HG03139 (cell line): ENCODE results near the gene ZC3H12A.

Experiments
- ATAC-seq: cut with Tn5 transposase; IDR thresholded peaks from one replicate; pipeline ENCODE4 v1.9.1; 2021; ENCODE audit not compliant: unreplicated experiment

ZC3H12A gene

DNA sequence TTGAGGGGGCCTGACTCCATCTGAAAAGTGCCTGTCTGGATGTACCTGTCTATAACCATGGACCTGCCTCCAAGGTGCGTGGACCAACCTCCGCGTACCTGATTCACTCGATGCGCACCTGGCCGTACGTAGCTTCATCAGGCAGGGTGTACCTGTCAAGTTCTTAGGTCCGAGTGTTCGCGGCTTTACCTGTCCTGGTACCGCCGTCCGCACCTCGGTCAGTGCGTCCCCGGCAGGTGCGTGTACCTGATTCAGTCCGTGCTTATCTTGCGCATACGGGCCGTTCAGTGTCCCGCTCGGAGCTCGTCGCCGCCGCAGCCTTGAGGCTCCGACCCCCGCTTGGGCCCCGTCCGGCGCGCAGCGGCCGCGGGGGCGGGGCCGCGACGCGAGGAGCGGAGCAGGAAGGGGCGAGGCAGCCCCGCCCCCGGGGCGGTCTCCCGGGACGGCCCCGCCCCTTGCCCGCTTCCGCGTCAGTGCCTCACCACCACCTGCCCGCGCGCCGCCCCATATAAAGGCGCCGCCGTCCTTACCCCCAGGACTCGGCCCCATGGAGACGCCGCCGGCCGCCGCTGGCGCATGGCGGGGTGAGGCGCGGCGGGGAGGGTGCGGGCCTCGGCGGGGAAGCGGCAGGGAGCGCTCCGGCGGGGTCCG lies at the start of gene ZC3H12A:
TSS of gene ZC3H12A (plus strand) at position 535 of the 651 bp plus-strand sequence. CDS start 917 bp downstream, outside the sequence.
- ATAC-seq: peak; percentile 53

DNA sequence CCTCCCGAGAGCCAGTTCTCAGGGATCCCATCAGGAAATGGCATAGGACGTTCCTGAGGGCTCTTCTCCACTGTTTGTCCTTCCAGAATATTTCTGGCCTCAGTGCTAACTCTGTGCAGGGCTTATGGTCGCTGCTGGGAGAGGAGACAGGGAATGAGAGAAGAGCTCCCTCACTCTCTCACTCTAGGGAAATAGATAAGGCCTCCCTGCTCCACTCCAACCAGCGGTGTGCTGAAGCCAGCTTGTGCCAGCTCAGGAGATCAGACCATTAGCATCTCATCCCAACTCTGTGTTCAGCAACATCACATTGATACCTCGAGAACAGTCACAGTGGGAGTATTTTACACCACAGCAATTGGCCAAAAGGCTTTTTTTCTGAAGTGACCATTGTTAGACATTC lies 49.2 kb upstream of the ZC3H12A start:
- ATAC-seq: no peak

DNA sequence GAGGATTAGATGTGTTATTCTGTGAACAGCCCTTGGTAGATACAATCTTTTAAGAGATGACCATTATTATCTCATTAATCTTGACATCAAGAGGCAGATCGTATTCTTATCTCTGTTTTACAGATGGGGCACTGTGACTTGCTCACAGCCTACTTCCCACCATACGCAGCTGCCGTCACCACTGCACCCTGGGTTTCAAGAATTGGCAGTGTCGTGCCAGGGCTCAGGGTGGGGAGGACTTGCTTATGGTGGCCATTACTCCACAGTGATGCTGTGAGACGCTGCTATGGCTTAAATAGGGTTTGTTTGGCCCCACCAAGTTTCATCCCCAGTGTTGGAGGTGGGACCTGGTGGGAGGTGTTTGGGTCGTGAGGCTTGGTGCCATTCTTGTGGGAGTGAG lies 45.4 kb upstream of the ZC3H12A start:
- no peak for ATAC-seq

DNA sequence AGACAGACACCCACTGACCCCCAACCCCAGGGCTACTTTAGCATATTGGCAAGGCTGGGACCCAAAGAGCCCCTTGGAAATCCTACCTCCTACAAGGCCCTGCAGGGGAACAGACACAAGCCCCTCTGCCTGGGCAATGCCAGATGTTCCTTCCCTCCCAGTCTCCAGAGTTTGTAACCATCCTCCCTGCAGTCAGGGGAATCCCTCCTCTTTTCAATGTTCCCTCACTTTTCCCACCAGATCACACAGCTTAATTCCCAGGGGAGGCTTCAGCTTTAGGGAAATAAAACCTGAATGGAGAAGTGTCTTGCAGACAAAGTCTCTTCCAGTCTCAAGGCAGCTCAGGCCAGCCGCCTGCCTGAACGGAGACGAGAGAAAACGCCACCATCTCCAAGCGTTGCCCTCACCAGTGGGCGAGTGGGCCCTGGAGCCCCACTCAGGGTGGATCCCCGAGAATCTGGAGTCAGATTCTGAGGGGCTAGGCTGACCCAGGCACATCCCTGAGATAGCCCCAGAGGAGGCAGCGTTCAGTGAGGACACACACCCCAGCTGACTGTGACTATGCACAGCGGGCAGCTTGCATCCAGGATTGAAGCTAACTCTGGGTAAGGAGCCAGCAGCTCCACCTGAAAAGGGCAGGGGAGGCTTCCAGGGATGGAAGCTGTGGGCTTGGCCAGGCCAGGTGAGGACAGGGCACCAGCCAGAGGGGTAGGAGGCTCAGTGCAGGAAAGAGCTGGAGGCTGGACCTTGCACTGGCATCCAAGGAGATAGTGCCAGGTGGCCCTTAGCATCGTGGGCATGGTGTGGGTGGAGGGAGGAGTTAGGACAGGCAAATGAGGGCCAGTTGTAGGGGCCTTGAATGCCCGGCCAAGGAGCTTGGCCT lies 44.0 kb upstream of the ZC3H12A start:
- no peak for ATAC-seq

GRCh38 chr1:37432716-37433115 lies 41.7 kb upstream of the ZC3H12A start:
- ATAC-seq: no peak

GRCh38 chr1:37433171-37433570 lies 41.2 kb upstream of the ZC3H12A start:
- ATAC-seq: no peak

GRCh38 chr1:37434292-37435225 lies 39.8 kb upstream of the ZC3H12A start:
- ATAC-seq: no peak

DNA sequence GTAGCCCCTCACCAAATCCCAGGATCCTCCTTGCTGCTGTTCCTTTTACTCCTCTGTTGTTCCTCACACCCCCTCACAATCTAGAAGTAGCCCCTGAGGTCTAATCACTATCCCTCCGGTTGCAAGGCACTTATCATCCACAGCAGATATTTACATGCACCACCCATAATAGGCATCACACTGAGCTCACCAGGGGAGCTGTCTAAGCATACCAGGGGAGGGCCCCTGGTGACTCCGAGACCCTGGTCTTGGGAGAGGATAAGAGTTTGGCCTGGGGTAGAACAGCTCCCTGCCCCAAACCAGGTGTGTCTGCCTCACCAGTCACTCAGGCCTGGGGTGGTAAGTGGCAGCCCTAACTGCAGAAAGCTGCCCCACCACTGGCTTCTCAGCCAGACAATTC lies 37.3 kb upstream of the ZC3H12A start:
- ATAC-seq: no peak

DNA sequence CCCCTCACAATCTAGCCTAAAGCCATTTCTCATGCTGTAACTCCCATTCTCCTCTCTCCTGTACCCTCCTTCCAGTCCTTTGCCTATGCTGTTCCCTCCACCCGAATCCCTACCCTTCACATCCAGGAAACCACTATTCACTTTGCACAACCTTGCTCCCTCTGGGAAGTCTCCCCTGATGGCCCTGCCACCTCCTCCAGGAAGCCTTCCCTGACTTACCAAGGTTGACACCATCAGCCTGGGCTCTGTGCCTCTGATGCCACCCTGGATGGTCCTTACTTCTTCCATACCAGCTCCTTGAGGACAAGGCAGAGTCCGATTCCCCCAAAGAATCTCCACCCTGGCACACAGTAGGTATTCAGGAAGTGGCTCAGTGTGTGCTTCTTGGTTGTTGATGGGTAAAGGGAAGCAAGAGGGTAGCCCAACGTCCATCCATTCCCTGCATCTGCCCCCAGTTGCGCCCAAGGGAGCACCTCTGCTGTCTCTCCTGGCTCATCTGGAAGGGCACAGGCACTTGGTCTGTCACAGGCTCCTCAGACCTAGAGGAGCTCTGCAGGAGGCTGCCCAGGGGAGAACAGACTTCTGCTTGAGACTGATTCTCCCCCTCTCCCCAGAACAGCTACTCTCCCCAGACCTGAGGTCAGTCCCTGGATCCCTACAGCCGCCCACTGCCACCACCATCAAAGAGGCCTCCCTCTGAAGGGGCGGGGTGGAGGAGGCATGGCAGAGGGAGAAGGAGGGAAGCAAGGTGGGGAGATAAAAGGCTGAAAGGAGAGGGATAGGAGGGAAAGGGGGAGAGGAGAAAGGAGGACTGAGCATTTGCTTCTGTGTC lies 36.1 kb upstream of the ZC3H12A start:
- no peak for ATAC-seq

- no peak for ATAC-seq
Observed at GRCh38 chr1:37438869-37439343, 35.5 kb upstream of the ZC3H12A start.

- no peak for ATAC-seq
Observed at GRCh38 chr1:37439349-37439995, 34.9 kb upstream of the ZC3H12A start.

DNA sequence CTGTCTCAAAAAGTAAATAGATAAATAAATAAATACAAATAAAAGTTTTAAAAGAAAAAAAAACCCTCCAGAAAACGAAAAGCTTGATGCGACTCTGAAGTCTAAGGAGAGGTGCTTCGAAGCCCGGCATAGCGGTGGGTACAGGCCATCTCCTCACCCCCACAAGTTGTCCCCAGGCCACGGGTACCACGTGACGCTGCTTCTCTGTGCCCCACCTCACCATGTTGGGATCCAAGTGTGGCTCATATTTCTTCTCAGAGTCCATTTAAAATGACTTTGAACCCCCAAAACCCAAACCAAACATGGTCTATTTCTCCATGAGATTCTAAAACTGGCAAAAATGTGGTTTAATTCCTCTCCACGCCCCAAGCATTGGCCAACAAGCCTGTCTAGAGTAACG lies 32.9 kb upstream of the ZC3H12A start:
- no peak for ATAC-seq

GRCh38 chr1:37442139-37442538 lies 32.2 kb upstream of the ZC3H12A start:
- ATAC-seq: no peak

GRCh38 chr1:37442644-37443043 lies 31.7 kb upstream of the ZC3H12A start:
- ATAC-seq: no peak

DNA sequence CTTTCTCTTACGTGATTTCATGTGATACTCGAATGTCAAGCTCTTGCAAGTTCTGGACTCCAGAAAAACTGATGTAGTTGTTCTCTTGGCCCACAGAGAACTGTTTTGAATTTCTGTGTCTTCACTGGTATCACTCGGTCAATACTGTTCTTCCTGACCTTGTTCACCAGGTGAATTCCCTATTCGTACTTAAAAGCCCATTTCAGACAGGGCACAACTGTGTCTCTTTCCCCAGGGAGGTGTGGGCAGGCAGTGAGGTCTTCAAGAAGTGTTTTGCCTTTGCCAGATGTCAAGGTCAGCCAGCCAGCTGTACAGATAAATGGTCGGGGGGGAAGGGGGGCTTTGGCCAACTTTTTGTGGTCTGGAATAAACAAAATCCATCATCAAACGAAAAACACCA lies 27.5 kb upstream of the ZC3H12A start:
- no peak for ATAC-seq

DNA sequence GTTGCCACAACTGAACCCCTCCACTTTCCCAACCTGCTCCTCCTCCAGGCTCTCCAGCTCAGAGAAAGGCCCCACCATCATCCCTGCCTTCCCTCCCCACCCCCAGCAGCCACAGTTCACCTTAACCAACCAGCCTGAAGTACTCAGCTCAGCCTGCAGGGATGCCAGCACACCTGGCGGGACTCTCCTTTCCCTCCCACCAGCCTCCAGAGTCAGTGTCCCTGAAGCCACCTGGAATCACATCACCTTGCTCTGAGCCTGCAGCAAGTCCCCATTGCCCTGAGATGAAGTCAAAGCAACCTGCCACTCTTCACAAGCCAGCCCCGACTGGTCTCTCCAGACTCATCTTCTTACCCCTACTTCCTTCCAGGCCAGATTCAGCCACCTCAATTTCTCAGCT lies 26.2 kb upstream of the ZC3H12A start:
- no peak for ATAC-seq

DNA sequence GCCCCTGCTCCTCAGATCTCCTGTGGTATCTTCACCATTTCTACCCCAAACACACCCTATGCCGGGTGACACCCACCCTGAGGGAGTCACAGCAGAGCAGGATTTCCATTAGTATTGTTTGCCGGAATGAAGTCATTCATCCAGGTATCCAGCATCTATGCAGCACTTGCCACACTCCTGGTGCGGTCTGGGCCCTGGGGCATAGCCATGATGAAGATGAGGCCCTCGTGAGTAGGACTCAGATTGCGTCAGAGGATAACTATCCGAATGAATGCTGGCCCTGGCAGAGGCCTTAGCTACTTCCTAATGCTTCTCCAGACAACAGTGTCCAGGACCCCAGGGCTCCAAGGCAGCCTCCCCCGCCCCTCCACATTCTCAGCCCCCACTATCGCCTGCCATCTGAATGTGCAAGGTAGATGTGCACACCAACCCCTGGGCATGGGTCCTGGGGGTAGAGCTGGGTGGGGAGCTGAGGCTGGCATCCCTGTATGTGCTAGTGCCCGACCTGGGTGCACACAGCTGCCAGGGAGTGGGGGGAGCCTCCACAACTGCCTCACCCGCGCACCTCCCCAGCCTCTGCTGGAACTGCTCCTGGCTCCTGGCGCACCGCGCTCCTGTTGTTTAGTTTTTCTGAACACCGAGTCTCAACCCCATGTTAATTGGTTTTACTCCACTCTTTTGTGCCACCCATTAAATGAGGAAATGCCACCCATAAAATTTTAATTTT lies 25.5 kb upstream of the ZC3H12A start:
- no peak for ATAC-seq

- no peak for ATAC-seq
Observed at GRCh38 chr1:37449936-37450335, 24.4 kb upstream of the ZC3H12A start.

DNA sequence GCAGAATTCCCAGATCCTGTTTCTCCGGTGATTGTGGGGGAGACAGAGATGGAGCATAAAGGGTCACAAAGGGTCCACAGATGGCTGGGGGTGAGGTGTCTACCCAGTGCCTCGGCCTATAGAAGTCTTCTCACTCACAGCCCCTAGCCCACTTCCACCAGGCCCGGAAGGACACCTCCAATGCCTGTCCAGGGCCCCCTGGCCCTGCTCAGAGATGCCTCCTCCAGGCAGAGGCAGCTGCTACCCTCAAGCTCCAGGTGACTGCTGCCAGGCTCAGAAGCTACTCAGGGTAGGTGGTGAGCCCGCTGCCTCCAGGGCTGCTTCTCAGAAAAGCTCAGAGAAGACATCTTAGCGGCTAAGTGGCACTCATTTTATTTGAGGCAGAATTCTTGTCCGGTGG lies 22.0 kb upstream of the ZC3H12A start:
- ATAC-seq: no peak
